Measurements from ENCODE around the gene ZNF609. TPM values are rescaled to one million over a fixed set of nuclear protein-coding genes. Genes with fewer than 3 reads are reported as not detected.

ZNF609 gene
- total RNA-seq, 2 donors from 2014 or later: 52.3 to 54.8 TPM

GRCh38 chr15:64447536-64448315 is 12.7 kb upstream of the ZNF609 start:
- no peak for TF ChIP-seq CTCF (conservative IDR thresholded peaks at IDR 0.05)
- H3K27ac Mint-ChIP-seq: no peak overlapping the region
- WGBS, 2 experiments (ENCODE audit: insufficient coverage in 1 of 2, insufficient read length in 1 of 2): 90 to 100% methylated on average over 1 to 5 of the region's 6 CpGs

DNA sequence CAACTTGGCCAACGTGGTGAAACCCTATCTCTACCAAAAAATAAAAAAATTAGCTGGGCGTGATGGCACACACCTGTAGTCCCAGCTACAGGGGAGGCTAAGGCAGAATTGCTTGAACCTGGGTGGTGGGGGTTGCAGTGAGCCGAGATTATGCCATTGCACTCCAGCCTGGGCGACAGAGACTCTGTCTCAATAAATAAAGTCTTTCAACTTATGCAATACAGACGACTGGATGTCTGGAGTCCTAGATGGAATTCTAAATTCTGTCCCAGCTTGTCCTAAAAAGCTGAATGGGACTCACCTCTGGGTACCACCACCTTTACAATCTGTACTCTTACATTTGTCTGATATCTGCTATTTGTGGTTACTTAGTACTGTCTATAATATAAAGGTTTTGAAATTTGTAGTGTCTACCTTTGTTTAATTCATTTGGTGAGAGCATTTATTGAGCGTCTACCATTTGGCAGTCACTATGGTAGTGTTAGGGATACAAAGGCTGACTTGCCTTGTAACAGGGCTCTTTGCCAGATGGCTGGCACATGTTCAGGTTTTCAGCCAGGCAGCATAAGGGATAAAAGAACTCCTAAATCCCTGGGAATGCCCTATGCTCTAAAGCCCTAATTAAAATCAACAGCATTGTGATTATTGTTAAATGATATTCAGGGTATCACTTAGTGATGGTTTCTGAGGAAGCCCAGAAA is 7.2 kb upstream of the ZNF609 start:
- no peak overlapping the region for H3K4me3 Mint-ChIP-seq
- peak overlapping the region; percentile 78 for H3K27ac ChIP-seq (ENCODE audit: low read depth, low read length)

More at GRCh38 chr15:64447536-64448315, 12.7 kb upstream of the ZNF609 start:
- no peaks in the 10 kb centered on the region for H3K4me1 ChIP-seq (ENCODE audit: control insufficient read depth, insufficient read depth, low read length)
- H3K9ac ChIP-seq (ENCODE audit: extremely low read depth, low read length, poor library complexity, severe bottlenecking): no peak overlapping the region
- no peak overlapping the region for H3K27ac ChIP-seq (ENCODE audit: low read depth, low read length)
- Mint-ChIP-seq H3K4me3 (no peak overlapping the region), H3K4me1 (peaks cover 9% of the 10 kb centered on the region), H3K9me3 (no peaks in the 10 kb centered on the region), H3K36me3 (ENCODE audit: low read depth) (peaks cover 38% of the 10 kb centered on the region), H3K27me3 (ENCODE audit: insufficient read depth) (no peaks in the 10 kb centered on the region)
- H3K27me3 ChIP-seq (ENCODE audit: control insufficient read depth, insufficient read depth, low read length, poor library complexity, severe bottlenecking): no peaks in the 10 kb centered on the region
- H3K9me3 ChIP-seq (ENCODE audit: control insufficient read depth, low read length): no peaks in the 10 kb centered on the region
- DNase-seq: no peak
- peaks cover 46% of the 10 kb centered on the region for H3K36me3 ChIP-seq (ENCODE audit: control insufficient read depth, insufficient read depth, low read length)
- H3K4me3 ChIP-seq (ENCODE audit: low read length): no peak overlapping the region

GRCh38 chr15:64453689-64454037 is 6.7 kb upstream of the ZNF609 start:
- H3K4me3 ChIP-seq (ENCODE audit: low read length): no peak overlapping the region
- DNase-seq: no peak
- H3K9ac ChIP-seq (ENCODE audit: extremely low read depth, low read length, poor library complexity, severe bottlenecking): no peak overlapping the region
- Mint-ChIP-seq H3K4me1 (peaks cover 36% of the 10 kb centered on the region), H3K36me3 (ENCODE audit: low read depth) (peaks cover 28% of the 10 kb centered on the region), H3K27me3 (ENCODE audit: insufficient read depth) (no peaks in the 10 kb centered on the region), H3K9me3 (no peaks in the 10 kb centered on the region), H3K27ac (no peak overlapping the region), H3K4me3 (no peak overlapping the region)
- peaks cover 14% of the 10 kb centered on the region for H3K4me1 ChIP-seq (ENCODE audit: control insufficient read depth, insufficient read depth, low read length)
- 85 to 92% methylated on average over 1 of the region's 1 CpG for WGBS, 2 experiments (ENCODE audit: insufficient coverage in 1 of 2, insufficient read length in 1 of 2)
- H3K27ac ChIP-seq (ENCODE audit: low read depth, low read length): peak overlapping the region; percentile 78
- no peaks in the 10 kb centered on the region for H3K9me3 ChIP-seq (ENCODE audit: control insufficient read depth, low read length)
- peaks cover 35% of the 10 kb centered on the region for H3K36me3 ChIP-seq (ENCODE audit: control insufficient read depth, insufficient read depth, low read length)
- no peaks in the 10 kb centered on the region for H3K27me3 ChIP-seq (ENCODE audit: control insufficient read depth, insufficient read depth, low read length, poor library complexity, severe bottlenecking)
- no peak for TF ChIP-seq CTCF (conservative IDR thresholded peaks at IDR 0.05)

More for the DNA sequence above, 7.2 kb upstream of the ZNF609 start:
- Histone ChIP-seq H3K9ac (ENCODE audit: extremely low read depth, low read length, poor library complexity, severe bottlenecking) (no peak overlapping the region), H3K36me3 (ENCODE audit: control insufficient read depth, insufficient read depth, low read length) (peaks cover 35% of the 10 kb centered on the region), H3K4me3 (ENCODE audit: low read length) (no peak overlapping the region), H3K9me3 (ENCODE audit: control insufficient read depth, low read length) (no peaks in the 10 kb centered on the region), H3K4me1 (ENCODE audit: control insufficient read depth, insufficient read depth, low read length) (peaks cover 14% of the 10 kb centered on the region), H3K27me3 (ENCODE audit: control insufficient read depth, insufficient read depth, low read length, poor library complexity, severe bottlenecking) (no peaks in the 10 kb centered on the region)
- no peak for TF ChIP-seq CTCF (conservative IDR thresholded peaks at IDR 0.05)
- no peak for DNase-seq
- H3K27me3 Mint-ChIP-seq (ENCODE audit: insufficient read depth): no peaks in the 10 kb centered on the region
- H3K36me3 Mint-ChIP-seq (ENCODE audit: low read depth): peaks cover 33% of the 10 kb centered on the region
- H3K27ac Mint-ChIP-seq: no peak overlapping the region
- H3K4me1 Mint-ChIP-seq: peaks cover 36% of the 10 kb centered on the region
- no peaks in the 10 kb centered on the region for H3K9me3 Mint-ChIP-seq
- WGBS, 2 experiments (ENCODE audit: insufficient coverage in 1 of 2, insufficient read length in 1 of 2): 93 to 100% methylated on average over 5 of the region's 6 CpGs
